Right lobe of liver (tissue), 4 donors: ENCODE measurements around the gene PVR.
"Not testable (repeated sequence)": the region's sequence is repeated elsewhere in the genome, so short reads cannot be mapped to it uniquely, and the experiment has no call there.

ENCODE experiments used
- CTCF ChIP-seq, 4 donors: fragments of 200-600 bp in 3 of 4; fragments of 450-650 bp in 1 of 4; IDR thresholded peaks; one replicate each; pipeline versions ENCODE4 v1.5.1 to v1.8.0; 2016 to 2022; ENCODE audit warnings: antibody characterized with exemption in 4 of 4, mild to moderate bottlenecking in 2 of 4
- POLR2A ChIP-seq: fragments of 450-650 bp; IDR thresholded peaks from one replicate; pipeline ENCODE4 v1.6.1; 2017; ENCODE audit warnings: antibody characterized with exemption, mild to moderate bottlenecking
- donor health status: DM: no; HTN: no; CAD: no.
- donor health status: DM: no; HTN: no; CAD: no.
- donor health status: DM: no; HTN: yes; CAD: no.

- not testable (repeated sequence) for TF ChIP-seq CTCF (IDR thresholded peaks at IDR 0.05); POLR2A
These were observed 9.7 kb upstream of the PVR start for GRCh38 chr19:44634058-44634457.
